Stomach (tissue), 9 donors: ENCODE measurements around the gene ZNF485. TPM values are rescaled to one million over a fixed set of nuclear protein-coding genes. Genes with fewer than 3 reads are reported as not detected.

Source experiments
- DNase-seq, 2 donors: peaks; one replicate each; pipeline versions ENCODE4 v3.0.0 to v3.0.0-alpha.2; 2013 to 2019
- H3K27ac ChIP-seq, 5 donors: fragments of 200-600 bp in 4 of 5; sonication (generic) in 4 of 5; one replicate each; pipeline ENCODE4 v1.5.1; 2013 to 2019; ENCODE audit warnings: mild to moderate bottlenecking in 1 of 5, moderate library complexity in 1 of 5
- H3K27me3 ChIP-seq, 3 donors: fragments of 200-600 bp; sonication (generic); one replicate each; pipeline ENCODE4 v1.5.1; 2017 to 2019; ENCODE audit warnings: mixed run types in 1 of 3
- H3K36me3 ChIP-seq, 4 donors: fragments of 200-600 bp; sonication (generic); 1 replicate in 3 of 4; 2 replicates in 1 of 4; pipeline ENCODE4 v1.5.1; 2016 to 2019
- H3K4me1 ChIP-seq, 4 donors: fragments of 200-600 bp; sonication (generic); one replicate each; pipeline ENCODE4 v1.5.1; 2016 to 2019
- H3K4me3 ChIP-seq, 4 donors: fragments of 200-600 bp; sonication (generic) in 3 of 4; one replicate each; pipeline ENCODE4 v1.5.1; 2016 to 2019; ENCODE audit warnings: mild to moderate bottlenecking in 1 of 4
- H3K9me3 ChIP-seq, 4 donors: fragments of 200-600 bp; sonication (generic); one replicate each; pipeline ENCODE4 v1.5.1; 2016 to 2019
- CTCF ChIP-seq, 7 experiments: fragments of 450-650 bp in 4 of 7; fragments of 200-600 bp in 3 of 7; sonication (generic) in 3 of 7; IDR thresholded peaks; one replicate each; pipeline ENCODE4 v1.5.1; 2016 to 2019; ENCODE audit warnings: antibody characterized with exemption in 7 of 7, control low read depth in 2 of 7, mild to moderate bottlenecking in 1 of 7
- EP300 ChIP-seq: sonication (generic); formaldehyde crosslinking; IDR thresholded peaks from one replicate; pipeline ENCODE4 v1.6.1; 2017; ENCODE audit warnings: antibody characterized with exemption
- POLR2A ChIP-seq, 4 donors: fragments of 450-650 bp; IDR thresholded peaks; one replicate each; pipeline ENCODE4 v1.6.1; 2016; ENCODE audit warnings: antibody characterized with exemption in 4 of 4, control low read depth in 2 of 4, mild to moderate bottlenecking in 1 of 4, moderate library complexity in 1 of 4
- POLR2AphosphoS5 ChIP-seq, 3 donors: sonication (generic); formaldehyde crosslinking; IDR thresholded peaks; one replicate each; pipeline ENCODE4 v1.6.1; 2016; ENCODE audit warnings: antibody characterized with exemption in 3 of 3
- WGBS, 5 donors: extraction: QIAGEN DNeasy Blood & Tissue Kit in 3 of 5; methylation state at CpG; one replicate each; pipeline versions ENCODE4 v1.1.5 to v1.1.7; 2013 to 2018; 5-methylcytosine and 5-hydroxymethylcytosine counted together
- intact Hi-C: fragments of 100-400 bp; cut with DNase I; formaldehyde crosslinking; loops from one replicate; pipeline ENCODE4 v1.15.1; 2023; ENCODE audit warnings: low total_unique reads
- polyA plus RNA-seq, 3 donors: library from polyadenylated mRNA; stranded (reverse); fragments of 200-250 nt; gene quantifications; one replicate each; pipeline ENCODE4 v1.2.3, GENCODE V29; 2013
- total RNA-seq, 5 donors: library from RNA; depleted of rRNA; stranded (reverse); fragments of >200 nt; gene quantifications; one replicate each; pipeline versions ENCODE4 v1.1.0 to v1.2.3, GENCODE V29; 2014 to 2016
- donor health status: healthy with polysubstance abuse.
- donor health status: Bipolar disorder and iron deficiency.
- donor health status: healthy.

ZNF485 gene
- total and polyA plus RNA-seq, 8 donors: 1.8 to 12.1 (median 2.2) TPM; not detected in 1

GRCh38 chr10:43573250-43574000 lies 32.8 kb upstream of the ZNF485 start:
- H3K27me3 ChIP-seq: no peaks in the 10 kb centered on the region
- TF ChIP-seq EP300: no peak
- no peak for TF ChIP-seq CTCF (IDR thresholded peaks at IDR 0.05)
- no peak for TF ChIP-seq POLR2AphosphoS5 (IDR thresholded peaks at IDR 0.05)
- no peak for TF ChIP-seq POLR2A (IDR thresholded peaks at IDR 0.05)
- H3K4me1 ChIP-seq: peaks cover 0 to 24% (median 23%) of the 10 kb centered on the region in 4 donors
- no peaks in the 10 kb centered on the region for H3K9me3 ChIP-seq
- peaks cover 0 to 11% (median 2%) of the 10 kb centered on the region in 4 donors for H3K36me3 ChIP-seq
- intact Hi-C loops: loop anchor here (10.0 kb wide), 1 partner anchor 71 kb away; the partner anchor contains the start of gene ZNF32
- WGBS, 5 donors: 31 to 54% (median 47%) methylated on average over 14 of the region's 14 CpGs
- H3K27ac ChIP-seq: peak overlapping the region in 4 of 5 donors; percentile 64 to 82 (median 82)
- H3K4me3 ChIP-seq: peak overlapping the region; percentile 59 to 84 (median 68)
- DNase-seq: peak in 1 of 2 donors; percentile 24

GRCh38 chr10:43574001-43574892 lies 32.0 kb upstream of the ZNF485 start, which contains the start of gene ZNF239:
ZNF239 (minus strand) TSS chr10:43574616; CDS start chr10:43558079, 16,537 bp downstream.
- Histone ChIP-seq H3K4me3 (peak within 1 kb of the TSS; percentile 59 to 84 (median 68)), H3K27me3 (no peaks in the 10 kb centered on the region), H3K27ac (peak within 1 kb of the TSS; percentile 59 to 82 (median 81)), H3K36me3 (peaks cover 0 to 3% (median 0%) of the 10 kb centered on the region in 4 donors), H3K4me1 (peaks cover 0 to 24% (median 23%) of the 10 kb centered on the region in 4 donors), H3K9me3 (no peaks in the 10 kb centered on the region)
- intact Hi-C loops: loop anchor here (10.0 kb wide), 1 partner anchor 71 kb away; the partner anchor contains the start of gene ZNF32
- TF ChIP-seq POLR2AphosphoS5 (IDR thresholded peaks at IDR 0.05): peak; percentile 56 to 85 (median 62)
- TF ChIP-seq POLR2A (IDR thresholded peaks at IDR 0.05): no peak
- no peak for TF ChIP-seq CTCF (IDR thresholded peaks at IDR 0.05)
- TF ChIP-seq EP300: no peak
- peak; percentile 87 to 97 for DNase-seq
- 1 to 8% (median 3%) methylated on average over 44 to 78 of the region's 78 CpGs for WGBS, 5 donors

- WGBS, 5 donors: 76 to 87% (median 84%) methylated on average over 8 of the region's 8 CpGs
- peak overlapping the region; percentile 59 to 84 (median 68) for H3K4me3 ChIP-seq
- intact Hi-C loops: loop anchor here (10.0 kb wide), 1 partner anchor 70 kb away; the partner anchor contains the start of gene ZNF32
- H3K4me1 ChIP-seq: peaks cover 0 to 24% (median 20%) of the 10 kb centered on the region in 4 donors
- no peaks in the 10 kb centered on the region for H3K9me3 ChIP-seq
- no peaks in the 10 kb centered on the region for H3K27me3 ChIP-seq
- H3K36me3 ChIP-seq: no peaks in the 10 kb centered on the region
- peak overlapping the region in 3 of 5 donors; percentile 81 to 82 (median 82) for H3K27ac ChIP-seq
- DNase-seq: no peak
- no peak for TF ChIP-seq POLR2AphosphoS5 (IDR thresholded peaks at IDR 0.05)
- TF ChIP-seq POLR2A (IDR thresholded peaks at IDR 0.05): no peak
- TF ChIP-seq EP300: no peak
- no peak for TF ChIP-seq CTCF (IDR thresholded peaks at IDR 0.05)
These were observed 31.3 kb upstream of the ZNF485 start for GRCh38 chr10:43574906-43575305.

GRCh38 chr10:43576062-43576461 lies 30.2 kb upstream of the ZNF485 start:
- intact Hi-C loops: loop anchor here (10.0 kb wide), 1 partner anchor 69 kb away; the partner anchor contains the start of gene ZNF32
- no peaks in the 10 kb centered on the region for H3K27me3 ChIP-seq
- TF ChIP-seq EP300 (no peak), POLR2A (IDR thresholded peaks at IDR 0.05) (no peak), POLR2AphosphoS5 (IDR thresholded peaks at IDR 0.05) (no peak), CTCF (IDR thresholded peaks at IDR 0.05) (no peak)
- DNase-seq: no peak
- peaks cover 0 to 24% (median 16%) of the 10 kb centered on the region in 4 donors for H3K4me1 ChIP-seq
- H3K27ac ChIP-seq: no peak overlapping the region
- no peaks in the 10 kb centered on the region for H3K36me3 ChIP-seq
- no peak overlapping the region for H3K4me3 ChIP-seq
- H3K9me3 ChIP-seq: no peaks in the 10 kb centered on the region
- 85 to 93% (median 92%) methylated on average over 5 of the region's 5 CpGs for WGBS, 5 donors
